Measurements from ENCODE around the gene ZNF445. TPM values are rescaled to one million over a fixed set of nuclear protein-coding genes. Genes with fewer than 3 reads are reported as not detected.
A peak's percentile ranks its signal among the peaks of the same experiment; 100 is the strongest.

Gene ZNF445
- total and polyA plus RNA-seq, 2 of the 8 experiments (the other 6 are each of a cell fraction or from before 2014, with no cell fraction given): 3.3 to 26.3 TPM

DNA sequence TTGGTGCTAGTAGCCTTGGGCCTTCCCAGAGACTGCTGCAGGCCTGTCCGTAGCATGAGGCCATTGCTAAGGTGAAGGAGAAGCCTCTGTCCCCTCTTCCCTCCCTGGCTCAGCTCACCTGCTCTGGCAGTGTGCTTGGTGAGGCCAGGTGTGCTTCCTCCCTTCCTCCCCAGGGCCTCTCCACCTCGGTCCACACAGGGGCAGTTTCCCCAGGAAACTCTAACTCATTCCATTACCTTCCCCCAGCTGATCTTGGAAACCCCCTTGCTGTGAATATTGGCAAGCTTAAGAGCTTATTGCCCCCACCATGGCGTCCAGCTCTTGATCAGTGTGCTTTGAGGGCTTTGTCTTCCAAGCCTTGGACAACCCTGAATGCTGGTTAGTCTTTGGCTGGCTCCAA is 52.7 kb downstream of the ZNF445 start:
- 89% methylated on average over 3 of the region's 3 CpGs; no CpG with 5 or more reads in 1 of the 2 experiments for WGBS, 2 experiments (ENCODE audit: extremely low coverage in 1 of 2, insufficient coverage in 1 of 2, insufficient read length in 1 of 2, insufficient replicate concordance in 2 of 2, low coverage in 1 of 2, low lambda C conversion rate in 2 of 2, missing lambda C conversion rate in 1 of 2)
- H3K14ac ChIP-seq (ENCODE audit: insufficient read length): no peak overlapping the region
- H3K9me3 ChIP-seq (ENCODE audit: insufficient read depth in 2 of 2, low read depth in 1 of 2, low read length in 1 of 2): no peaks in the 10 kb centered on the region
- H2BK5ac ChIP-seq (ENCODE audit: low read depth, low read length): no peak overlapping the region
- no peak overlapping the region for H3K18ac ChIP-seq (ENCODE audit: extremely low read depth, low read length)
- DNase-seq (ENCODE audit: low read depth in 1 of 2, low spot score in 2 of 2) (no peak), FAIRE-seq (no peak)
- H3K36me3 ChIP-seq (ENCODE audit: control insufficient read depth in 2 of 4, insufficient read depth in 4 of 4, low read length in 3 of 4): no peaks in the 10 kb centered on the region
- no peak overlapping the region for H3K4me2 ChIP-seq (ENCODE audit: insufficient read depth in 1 of 2, low read depth in 2 of 2, low read length in 2 of 2)
- peak overlapping the region; percentile 57; the same call in 1 of the 2 replicates for H4K8ac ChIP-seq (ENCODE audit: extremely low read depth, insufficient read depth, low read length)
- no peaks in the 10 kb centered on the region for H3K23me2 ChIP-seq (ENCODE audit: low read depth, low read length)
- 0 out of 2 replicates have a peak overlapping the region, but pooled peaks have one; percentile 1 for H2BK12ac ChIP-seq (ENCODE audit: low read depth, low read length)
- H2BK15ac ChIP-seq (ENCODE audit: low read length): no peak overlapping the region
- no peaks in the 10 kb centered on the region for H3K4me1 ChIP-seq (replicated peaks in 1 of 4; ENCODE audit: control insufficient read depth in 3 of 4, insufficient read depth in 4 of 4, low read length in 3 of 4)
- no peak overlapping the region for H3K4ac ChIP-seq (replicated peaks; ENCODE audit: insufficient read length, low read depth, low read length)
- H3K27ac ChIP-seq (ENCODE audit: low read depth, low read length): no peak overlapping the region
- no peak overlapping the region for H2AFZ ChIP-seq (ENCODE audit: low read length)
- no peak overlapping the region for H2BK120ac ChIP-seq (replicated peaks; ENCODE audit: low read depth, low read length)
- H3K4me3 ChIP-seq (ENCODE audit: extremely low read depth in 1 of 4, insufficient read depth in 2 of 4, low read depth in 3 of 4, low read length in 4 of 4): no peak overlapping the region
- H3K9ac ChIP-seq (replicated peaks in 1 of 4; ENCODE audit: extremely low read depth in 1 of 4, low read depth in 3 of 4, low read length in 3 of 4): no peak overlapping the region
- H3K79me1 ChIP-seq (ENCODE audit: low read depth, low read length): no peaks in the 10 kb centered on the region
- ChIA-PET POLR2A (ENCODE audit: partially characterized antibody) (interaction anchor here (1.6 kb wide), 1 partner anchor 87 kb away, joined by 4 read pairs; the partner anchor contains the start of gene TCAIM), CTCF (ENCODE audit: partially characterized antibody) (interaction anchor here (1.2 to 1.6 kb wide), 3 partner anchors 10 to 101 kb away, joined by 3 to 4 read pairs (median 4); no protein-coding TSS in a partner anchor)
- peak overlapping the region; percentile 73 for H4K91ac ChIP-seq (replicated peaks; ENCODE audit: insufficient read length, low read length)
- H4K5ac ChIP-seq (ENCODE audit: insufficient read length, low read depth, low read length): no peak overlapping the region
- H3K27me3 ChIP-seq (replicated peaks in 1 of 4; ENCODE audit: control insufficient read depth in 3 of 4, extremely low read depth in 1 of 4, insufficient read depth in 3 of 4, low read length in 3 of 4): no peaks in the 10 kb centered on the region; a peak in 1 of 7 replicates
- no peak overlapping the region for H3K56ac ChIP-seq (replicated peaks; ENCODE audit: insufficient read length, low read depth, low read length)
- no peak overlapping the region for H3K23ac ChIP-seq (ENCODE audit: insufficient read length)
- no peak overlapping the region for H2BK20ac ChIP-seq (ENCODE audit: low read length)
- no peaks in the 10 kb centered on the region for H4K20me1 ChIP-seq (replicated peaks in 1 of 2; ENCODE audit: control insufficient read depth in 1 of 2, insufficient read depth in 2 of 2, low read length in 2 of 2)
- no peaks in the 10 kb centered on the region for H3K79me2 ChIP-seq (ENCODE audit: control insufficient read depth in 1 of 2, insufficient read depth in 2 of 2, low read length in 2 of 2)
- TF ChIP-seq TAF1 (IDR thresholded peaks at IDR 0.05; ENCODE audit: low read depth, low read length) (no peak), NANOG (IDR thresholded peaks at IDR 0.05; ENCODE audit: insufficient read depth, low read depth, low read length, poor library complexity, severe bottlenecking) (no peak), RAD21 (IDR thresholded peaks at IDR 0.05 in 1 of 2, conservative IDR thresholded peaks at IDR 0.05 in 1 of 2; ENCODE audit: low read depth in 2 of 2, low read length in 2 of 2) (no peak), BCL11A (IDR thresholded peaks at IDR 0.05; ENCODE audit: low read depth in 2 of 2, low read length in 2 of 2) (no peak), CREB1 (IDR thresholded peaks at IDR 0.05) (no peak)
- H2AK5ac ChIP-seq (ENCODE audit: low read depth, low read length): no peak overlapping the region
